ENCODE data around the gene C4orf50. TPM values are rescaled to one million over a fixed set of nuclear protein-coding genes. Genes with fewer than 3 reads are reported as not detected.

C4orf50 gene
- total and polyA plus RNA-seq, 4 experiments from 2014 or later: 0.02 to 0.26 (median 0.25) TPM; not detected in 1

DNA sequence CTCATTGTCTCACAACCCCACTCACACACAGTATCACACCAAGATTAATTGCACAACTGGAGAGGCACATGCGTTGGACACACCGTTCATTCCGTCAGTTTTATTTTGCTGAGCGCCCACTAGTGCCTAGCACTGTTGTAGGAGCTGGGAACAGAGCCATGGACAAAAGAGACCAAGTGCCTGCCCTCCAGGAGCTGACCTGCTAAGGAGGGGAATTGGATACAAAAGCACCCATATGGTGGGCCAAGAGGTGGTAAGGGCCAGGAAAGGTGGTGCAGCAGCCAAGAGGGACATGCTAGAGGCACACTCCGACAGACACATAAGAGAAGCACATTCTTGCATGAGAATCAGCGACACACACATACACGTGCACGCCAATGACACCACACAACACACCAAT is 124.6 kb downstream of the C4orf50 start:
- DNase-seq: no peak
- Mint-ChIP-seq H3K27me3 (peaks cover 48% of the 10 kb centered on the region in 2 donors), H3K4me1 (peaks cover 1 to 11% (median 6%) of the 10 kb centered on the region in 4 donors), H3K9me3 (peaks cover 2 to 12% (median 7%) of the 10 kb centered on the region in 8 donors), H3K4me3 (peak overlapping the region in 3 of 8 donors; percentile 6 to 77 (median 58)), H3K27ac (peak overlapping the region in 1 of 7 donors; percentile 2), H3K36me3 (peaks cover 0 to 3% of the 10 kb centered on the region in 2 donors)
- CTCF ChIA-PET (ENCODE audit: partially characterized antibody): no interaction called here
- H3K27me3 ChIP-seq (ENCODE audit: insufficient read depth, low read length): peaks cover 18% of the 10 kb centered on the region
- no peaks in the 10 kb centered on the region for H3K4me1 ChIP-seq (ENCODE audit: insufficient read depth, low read length)
- intact Hi-C loops (cut with micrococcal nuclease): no loop called here
- POLR2A ChIA-PET (ENCODE audit: partially characterized antibody): no interaction called here
- H3K9me3 ChIP-seq (ENCODE audit: control insufficient read depth in 1 of 2, low read length in 2 of 2): no peaks in the 10 kb centered on the region
- H3K4me3 ChIP-seq (ENCODE audit: low read length in 2 of 2): no peak overlapping the region
- H3K27ac ChIP-seq (ENCODE audit: low read depth, low read length): no peak overlapping the region
- H3K36me3 ChIP-seq (ENCODE audit: insufficient read depth, low read length): no peaks in the 10 kb centered on the region

DNA sequence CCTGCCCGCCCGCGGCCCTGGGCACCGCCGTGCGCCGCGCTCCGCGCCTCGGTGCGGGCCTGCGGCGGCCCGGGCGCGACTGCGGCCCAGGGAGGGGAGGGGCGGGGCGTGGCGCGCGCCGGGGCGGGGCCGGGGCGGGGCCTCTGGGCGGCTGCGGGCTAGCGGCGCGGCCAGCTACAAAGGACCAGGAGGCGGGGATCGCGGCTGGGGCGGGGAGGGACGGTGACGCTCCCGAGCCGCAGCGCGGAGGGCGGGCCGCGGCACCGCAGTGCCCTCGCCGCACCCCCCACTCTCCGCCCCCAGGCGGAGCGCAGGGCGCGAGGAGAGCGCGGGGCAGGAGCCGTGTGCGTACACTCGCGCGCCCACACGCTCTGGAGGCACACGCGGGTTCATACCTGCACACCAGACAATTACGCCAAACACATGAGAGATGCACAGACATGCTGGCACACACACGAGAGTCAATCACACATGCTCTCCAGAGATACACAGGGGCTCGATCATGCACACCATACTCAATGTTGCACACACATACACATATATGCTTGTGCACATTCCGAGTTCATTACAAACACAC is 125.1 kb downstream of the C4orf50 start, which contains the start of gene CRMP1:
Gene CRMP1, minus strand, starts transcription at position 83 of the 577 bp plus-strand sequence. CDS start 117 bp downstream, outside the sequence.
- H3K27ac ChIP-seq (ENCODE audit: low read depth, low read length): no peak within 1 kb of the TSS
- Mint-ChIP-seq H3K9me3 (peaks cover 2 to 10% (median 7%) of the 10 kb centered on the region in 8 donors), H3K27ac (peak within 1 kb of the TSS in 1 of 7 donors; percentile 2), H3K4me3 (peak within 1 kb of the TSS in 3 of 8 donors; percentile 6 to 77 (median 58)), H3K4me1 (peaks cover 1 to 11% (median 6%) of the 10 kb centered on the region in 4 donors), H3K27me3 (peaks cover 44 to 45% of the 10 kb centered on the region in 2 donors), H3K36me3 (peaks cover 0 to 3% of the 10 kb centered on the region in 2 donors)
- intact Hi-C loops (cut with micrococcal nuclease): no loop called here
- no peaks in the 10 kb centered on the region for H3K9me3 ChIP-seq (ENCODE audit: control insufficient read depth in 1 of 2, low read length in 2 of 2)
- ChIA-PET CTCF (ENCODE audit: partially characterized antibody) (no interaction called here), POLR2A (ENCODE audit: partially characterized antibody) (no interaction called here)
- H3K4me1 ChIP-seq (ENCODE audit: insufficient read depth, low read length): no peaks in the 10 kb centered on the region
- H3K36me3 ChIP-seq (ENCODE audit: insufficient read depth, low read length): no peaks in the 10 kb centered on the region
- H3K4me3 ChIP-seq (ENCODE audit: low read length in 2 of 2): no peak within 1 kb of the TSS
- no peak for DNase-seq
- H3K27me3 ChIP-seq (ENCODE audit: insufficient read depth, low read length): peaks cover 18% of the 10 kb centered on the region

DNA sequence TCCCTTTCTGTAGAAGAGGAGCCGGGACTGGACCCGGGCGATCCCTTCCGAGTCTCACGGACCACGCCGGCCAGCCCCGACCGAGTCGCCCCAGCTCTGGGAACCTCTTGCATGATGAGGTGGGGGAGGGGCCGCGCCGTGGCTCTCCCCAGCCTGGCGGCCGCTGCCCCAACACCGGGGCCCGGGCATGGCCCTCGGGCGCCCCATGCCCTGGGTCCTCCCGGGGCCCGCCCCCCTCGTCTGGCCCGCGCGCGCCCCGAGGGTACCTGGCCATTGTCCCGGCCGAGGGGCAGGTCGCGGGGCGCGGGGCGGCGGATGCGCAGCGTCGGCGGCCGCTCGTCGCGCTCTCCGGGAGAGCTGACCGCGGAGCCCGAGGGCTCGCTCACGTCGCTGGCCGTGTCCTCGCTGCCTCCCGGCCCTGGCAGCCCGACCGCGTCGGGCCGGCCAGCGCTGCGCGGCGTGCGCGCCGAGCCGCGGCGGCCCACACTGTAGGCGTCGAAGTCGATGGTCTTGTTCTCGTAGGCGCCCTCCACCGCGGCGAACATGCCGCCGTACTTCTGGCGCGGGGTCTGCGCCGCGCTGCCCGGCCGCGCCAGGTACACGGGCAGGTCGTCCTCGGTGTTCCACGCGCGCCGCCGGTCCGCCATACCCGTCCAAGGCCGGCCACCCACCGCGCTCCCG is 125.8 kb downstream of the C4orf50 start:
- ChIA-PET POLR2A (ENCODE audit: partially characterized antibody) (no interaction called here), CTCF (ENCODE audit: partially characterized antibody) (no interaction called here)
- Histone ChIP-seq H3K4me3 (ENCODE audit: low read length in 2 of 2) (no peak overlapping the region), H3K9me3 (ENCODE audit: control insufficient read depth in 1 of 2, low read length in 2 of 2) (no peaks in the 10 kb centered on the region), H3K27ac (ENCODE audit: low read depth, low read length) (no peak overlapping the region), H3K36me3 (ENCODE audit: insufficient read depth, low read length) (no peaks in the 10 kb centered on the region), H3K4me1 (ENCODE audit: insufficient read depth, low read length) (no peaks in the 10 kb centered on the region), H3K27me3 (ENCODE audit: insufficient read depth, low read length) (peaks cover 18% of the 10 kb centered on the region)
- intact Hi-C loops (cut with micrococcal nuclease): no loop called here
- Mint-ChIP-seq H3K27me3 (peaks cover 44 to 45% of the 10 kb centered on the region in 2 donors), H3K4me1 (peaks cover 1 to 11% (median 6%) of the 10 kb centered on the region in 4 donors), H3K9me3 (peaks cover 2 to 10% (median 7%) of the 10 kb centered on the region in 8 donors), H3K4me3 (no peak overlapping the region), H3K27ac (no peak overlapping the region), H3K36me3 (peaks cover 0 to 3% of the 10 kb centered on the region in 2 donors)
- DNase-seq: no peak

DNA sequence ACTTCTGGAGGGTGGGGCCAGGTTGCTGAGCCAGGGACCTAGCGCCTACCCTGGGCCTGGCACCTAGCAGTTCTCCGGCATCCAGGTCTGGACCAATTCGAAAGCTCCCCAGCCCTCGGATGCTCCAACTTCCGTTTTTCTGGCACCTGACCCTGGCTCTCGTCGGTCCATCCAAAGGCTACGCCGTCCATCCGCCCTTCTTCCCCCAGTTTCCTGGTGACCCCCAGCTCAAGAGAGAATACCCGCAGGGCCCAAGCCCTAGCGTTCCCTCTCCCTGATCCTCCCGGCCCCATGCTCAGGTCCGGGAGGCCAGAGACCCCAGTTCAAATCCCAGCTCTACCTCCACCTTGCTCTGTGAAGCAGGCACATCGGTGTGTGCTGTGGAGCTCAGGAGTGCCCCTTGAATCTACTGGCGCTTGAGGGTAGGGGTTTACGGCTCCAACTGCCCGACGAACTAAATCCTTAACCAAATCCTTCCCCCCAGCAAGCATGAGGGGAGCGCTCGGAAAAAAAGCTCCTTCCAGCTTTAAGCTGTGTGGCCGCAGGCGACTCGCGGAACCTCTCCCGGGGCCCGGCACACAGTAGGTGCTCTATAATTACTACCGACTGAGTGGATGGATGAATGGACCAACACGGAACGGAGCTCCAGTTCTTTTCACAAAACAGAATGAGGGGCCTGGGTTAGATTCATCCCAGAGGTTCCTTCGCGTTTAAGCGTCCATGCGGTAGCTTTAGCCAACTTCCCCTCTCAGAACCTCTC is 126.5 kb downstream of the C4orf50 start:
- H3K36me3 Mint-ChIP-seq: peaks cover 0 to 3% of the 10 kb centered on the region in 2 donors
- H3K27ac ChIP-seq (ENCODE audit: low read depth, low read length): no peak overlapping the region
- H3K4me1 Mint-ChIP-seq: peaks cover 1 to 11% (median 6%) of the 10 kb centered on the region in 4 donors
- no peak for DNase-seq
- H3K27me3 Mint-ChIP-seq: peaks cover 42 to 43% of the 10 kb centered on the region in 2 donors
- no peaks in the 10 kb centered on the region for H3K36me3 ChIP-seq (ENCODE audit: insufficient read depth, low read length)
- no peak overlapping the region for H3K27ac Mint-ChIP-seq
- no peaks in the 10 kb centered on the region for H3K4me1 ChIP-seq (ENCODE audit: insufficient read depth, low read length)
- H3K9me3 ChIP-seq (ENCODE audit: control insufficient read depth in 1 of 2, low read length in 2 of 2): no peaks in the 10 kb centered on the region
- H3K27me3 ChIP-seq (ENCODE audit: insufficient read depth, low read length): peaks cover 23% of the 10 kb centered on the region
- intact Hi-C loops (cut with micrococcal nuclease): no loop called here
- H3K4me3 ChIP-seq (ENCODE audit: low read length in 2 of 2): no peak overlapping the region
- CTCF ChIA-PET (ENCODE audit: partially characterized antibody): interaction anchor here (0.6 kb wide), 1 partner anchor 1622 kb away, joined by 4 read pairs; no protein-coding TSS in a partner anchor
- peaks cover 0 to 8% (median 4%) of the 10 kb centered on the region in 8 donors for H3K9me3 Mint-ChIP-seq
- POLR2A ChIA-PET (ENCODE audit: partially characterized antibody): no interaction called here
- H3K4me3 Mint-ChIP-seq: peak overlapping the region in 3 of 8 donors; percentile 36 to 51 (median 47)

DNA sequence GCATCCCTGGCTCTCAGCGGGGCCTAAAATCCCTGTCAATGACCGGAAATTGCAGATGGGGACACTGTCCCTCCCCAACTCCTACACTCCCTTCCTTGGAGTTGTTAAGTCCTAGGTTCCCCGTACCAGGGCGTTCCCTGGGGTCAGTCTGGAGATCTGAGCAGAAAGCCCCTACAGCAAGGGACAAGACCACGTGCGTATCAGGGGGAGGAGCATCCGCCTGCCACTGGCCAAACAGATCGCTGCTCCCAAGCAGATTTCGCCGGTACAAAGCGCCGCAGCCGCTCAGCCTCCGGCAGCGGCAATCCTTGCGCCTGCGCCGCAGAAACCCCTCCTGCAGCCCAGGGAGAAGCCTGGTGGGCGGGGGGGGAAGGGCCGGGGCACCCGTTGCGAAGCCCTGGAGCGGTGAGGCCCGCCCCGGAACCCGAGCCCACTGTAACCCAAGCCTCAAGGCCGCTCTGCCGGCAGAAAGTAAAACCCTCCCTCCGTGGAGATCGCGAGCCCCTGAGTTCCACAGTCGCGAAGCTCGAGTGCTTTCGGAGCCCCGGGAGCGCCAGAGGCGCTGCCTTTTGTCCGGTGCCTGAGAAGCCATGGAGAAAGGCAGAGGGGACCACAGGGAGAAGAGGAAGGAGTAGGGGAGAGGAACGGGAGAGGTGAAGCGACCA is 128.0 kb downstream of the C4orf50 start:
- H3K27ac ChIP-seq (ENCODE audit: low read depth, low read length): no peak overlapping the region
- intact Hi-C loops (cut with micrococcal nuclease): no loop called here
- no peak for DNase-seq
- H3K36me3 ChIP-seq (ENCODE audit: insufficient read depth, low read length): no peaks in the 10 kb centered on the region
- Mint-ChIP-seq H3K9me3 (peaks cover 0 to 9% (median 3%) of the 10 kb centered on the region in 8 donors), H3K27me3 (peaks cover 50 to 52% of the 10 kb centered on the region in 2 donors), H3K27ac (no peak overlapping the region), H3K4me1 (peaks cover 1 to 11% (median 6%) of the 10 kb centered on the region in 4 donors), H3K36me3 (peaks cover 0 to 3% of the 10 kb centered on the region in 2 donors), H3K4me3 (no peak overlapping the region)
- H3K4me3 ChIP-seq (ENCODE audit: low read length in 2 of 2): no peak overlapping the region
- ChIA-PET POLR2A (ENCODE audit: partially characterized antibody) (no interaction called here), CTCF (ENCODE audit: partially characterized antibody) (no interaction called here)
- H3K27me3 ChIP-seq (ENCODE audit: insufficient read depth, low read length): peaks cover 24% of the 10 kb centered on the region
- H3K4me1 ChIP-seq (ENCODE audit: insufficient read depth, low read length): no peaks in the 10 kb centered on the region
- no peaks in the 10 kb centered on the region for H3K9me3 ChIP-seq (ENCODE audit: control insufficient read depth in 1 of 2, low read length in 2 of 2)

DNA sequence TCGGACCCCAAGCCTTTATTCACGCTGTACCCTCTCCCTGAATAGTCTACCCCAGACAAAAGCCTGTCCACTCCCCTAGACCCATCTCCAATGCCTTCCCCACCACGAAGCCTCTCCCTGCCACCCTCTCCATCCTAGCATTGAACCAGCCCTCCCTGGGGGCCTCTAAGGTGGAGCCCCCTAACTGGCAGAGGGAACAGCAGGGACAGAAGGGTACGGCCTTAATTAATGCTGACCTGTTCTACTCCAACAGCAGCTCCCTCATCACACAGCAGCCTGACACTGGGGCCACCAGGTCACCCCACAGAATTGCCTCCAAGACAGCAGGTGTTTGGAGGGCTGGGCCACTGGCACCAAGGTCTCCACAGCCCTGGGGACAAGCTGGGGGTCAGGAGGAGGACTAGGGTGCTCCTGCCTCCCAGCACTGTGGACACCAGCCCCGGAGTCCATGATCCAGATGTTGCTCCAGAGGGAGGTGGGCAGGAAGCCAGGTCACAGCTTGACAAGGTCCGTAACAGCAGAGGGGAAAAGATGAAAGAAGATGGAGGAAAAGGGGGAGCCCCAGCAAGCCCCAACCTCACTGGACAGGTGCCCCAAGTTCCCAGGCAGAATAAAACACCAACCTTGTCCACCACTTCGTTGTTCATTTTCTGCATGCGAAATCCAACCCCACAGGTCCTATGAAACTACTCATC is 129.1 kb downstream of the C4orf50 start:
- ChIA-PET POLR2A (ENCODE audit: partially characterized antibody) (no interaction called here), CTCF (ENCODE audit: partially characterized antibody) (no interaction called here)
- H3K4me3 ChIP-seq (ENCODE audit: low read length in 2 of 2): no peak overlapping the region
- peaks cover 49 to 51% of the 10 kb centered on the region in 2 donors for H3K27me3 Mint-ChIP-seq
- no peak for DNase-seq
- H3K4me1 Mint-ChIP-seq: peaks cover 1 to 11% (median 6%) of the 10 kb centered on the region in 4 donors
- no peak overlapping the region for H3K27ac ChIP-seq (ENCODE audit: low read depth, low read length)
- peak overlapping the region in 4 of 8 donors; percentile 20 to 63 (median 44) for H3K4me3 Mint-ChIP-seq
- intact Hi-C loops (cut with micrococcal nuclease): no loop called here
- no peak overlapping the region for H3K27ac Mint-ChIP-seq
- peaks cover 24% of the 10 kb centered on the region for H3K27me3 ChIP-seq (ENCODE audit: insufficient read depth, low read length)
- no peaks in the 10 kb centered on the region for H3K9me3 ChIP-seq (ENCODE audit: control insufficient read depth in 1 of 2, low read length in 2 of 2)
- H3K4me1 ChIP-seq (ENCODE audit: insufficient read depth, low read length): no peaks in the 10 kb centered on the region
- H3K9me3 Mint-ChIP-seq: peaks cover 0 to 6% (median 3%) of the 10 kb centered on the region in 8 donors
- no peaks in the 10 kb centered on the region for H3K36me3 ChIP-seq (ENCODE audit: insufficient read depth, low read length)
- peaks cover 0 to 3% of the 10 kb centered on the region in 2 donors for H3K36me3 Mint-ChIP-seq
